Endothelial cell of umbilical vein (primary cell): ENCODE data around the gene TSHZ1.

Experiments
- CTCF ChIP-seq, 2 donors: IDR thresholded peaks; 1 replicate in 1 of 2; 2 replicates in 1 of 2; pipeline ENCODE4 v1.5.1; 2011; ENCODE audit warnings: low read length in 2 of 2, mild to moderate bottlenecking in 2 of 2, moderate library complexity in 2 of 2, control low read depth in 1 of 2, inconsistent platforms in 1 of 2, low read depth in 1 of 2; ENCODE audit not compliant: insufficient read depth in 1 of 2; ENCODE audit errors: extremely low read depth in 1 of 2
- EZH2 ChIP-seq: IDR thresholded peaks from 2 replicates; pipeline ENCODE4 v1.6.1; 2012; ENCODE audit warnings: borderline replicate concordance, low read depth, mild to moderate bottlenecking, moderate library complexity, low read length, inconsistent platforms; ENCODE audit not compliant: severe bottlenecking
- POLR2A ChIP-seq: IDR thresholded peaks from 2 replicates; pipeline ENCODE4 v1.6.1; 2012; ENCODE audit warnings: low read depth, mild to moderate bottlenecking, control low read depth, low read length

GRCh38 chr18:75287006-75287405 is 76.4 kb downstream of the TSHZ1 start:
- TF ChIP-seq POLR2A (no peak), CTCF (IDR thresholded peaks at IDR 0.05; ENCODE audit: extremely low read depth in 1 of 2, insufficient read depth in 1 of 2, low read depth in 1 of 2, low read length in 2 of 2) (no peak), EZH2 (no peak)
